RWPE2 (cell line): ENCODE measurements around the gene NUTM2A.
"Not testable (repeated sequence)": the region's sequence is repeated elsewhere in the genome, so short reads cannot be mapped to it uniquely, and the experiment has no call there.

Experiments used
- ATAC-seq: fragments of 200-7000 bp; cut with Tn5 transposase; 3 replicates; pipeline ENCODE4 v1.9.1; 2021; ENCODE audit warnings: low read depth
- DNase-seq: peaks from one replicate; pipeline ENCODE4 v3.0.0-alpha.2; 2020; ENCODE audit warnings: low spot score
- H3K27ac ChIP-seq: fragments of 450-650 bp; 2 replicates; pipeline ENCODE4 v1.5.1; 2017; ENCODE audit warnings: mild to moderate bottlenecking; ENCODE audit not compliant: poor library complexity, severe bottlenecking
- H3K27me3 ChIP-seq: fragments of 250-450 bp; sonication (Bioruptor Pico); 2 replicates; pipeline ENCODE4 v1.5.1; 2021; ENCODE audit warnings: mild to moderate bottlenecking, moderate library complexity; ENCODE audit not compliant: insufficient read depth, poor library complexity, severe bottlenecking
- H3K36me3 ChIP-seq: fragments of 250-450 bp; sonication (Bioruptor Pico); 2 replicates; pipeline ENCODE4 v1.5.1; 2020; ENCODE audit warnings: low read depth, mild to moderate bottlenecking, moderate library complexity
- H3K4me1 ChIP-seq: fragments of 250-450 bp; sonication (Bioruptor Pico); 2 replicates; pipeline ENCODE4 v1.5.1; 2021; ENCODE audit warnings: mild to moderate bottlenecking, moderate library complexity; ENCODE audit not compliant: insufficient read depth, poor library complexity, severe bottlenecking
- H3K4me3 ChIP-seq: fragments of 250-450 bp; sonication (Bioruptor Pico); 2 replicates; pipeline ENCODE4 v1.5.1; 2021; ENCODE audit warnings: mild to moderate bottlenecking, moderate library complexity; ENCODE audit not compliant: severe bottlenecking
- H3K9me3 ChIP-seq: fragments of 250-450 bp; sonication (Bioruptor Pico); 2 replicates; pipeline ENCODE4 v1.5.1; 2021; ENCODE audit warnings: mild to moderate bottlenecking, moderate library complexity; ENCODE audit not compliant: severe bottlenecking

NUTM2A gene

DNA sequence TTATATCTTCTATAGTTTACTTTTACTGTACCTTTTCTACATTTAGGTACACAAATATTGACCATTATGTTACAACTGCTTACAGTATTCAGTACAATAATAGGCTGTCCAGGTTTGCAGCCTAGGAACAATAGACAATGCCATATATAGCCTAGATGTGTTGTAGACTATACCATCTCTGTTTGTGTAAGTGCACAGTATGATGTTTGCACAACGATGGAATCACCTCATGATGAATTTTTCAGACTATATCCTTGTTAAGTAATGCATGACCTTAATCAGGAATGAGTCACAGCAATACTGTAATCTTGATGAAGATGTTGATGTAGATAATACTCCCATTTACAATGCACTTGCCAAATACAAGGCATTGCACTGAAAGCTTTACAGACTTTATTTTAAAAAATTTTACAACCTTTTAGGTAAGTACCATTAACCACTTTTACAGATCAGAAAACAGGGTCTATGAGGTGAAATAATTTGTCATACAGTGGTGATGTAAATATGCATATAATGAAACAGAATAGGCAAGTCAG is 23.6 kb downstream of the NUTM2A start:
- not testable (repeated sequence) for H3K36me3 ChIP-seq, H3K4me3 ChIP-seq, H3K27ac ChIP-seq, H3K9me3 ChIP-seq, DNase-seq, H3K4me1 ChIP-seq, H3K27me3 ChIP-seq
- ATAC-seq, result peak; percentile 99

DNA sequence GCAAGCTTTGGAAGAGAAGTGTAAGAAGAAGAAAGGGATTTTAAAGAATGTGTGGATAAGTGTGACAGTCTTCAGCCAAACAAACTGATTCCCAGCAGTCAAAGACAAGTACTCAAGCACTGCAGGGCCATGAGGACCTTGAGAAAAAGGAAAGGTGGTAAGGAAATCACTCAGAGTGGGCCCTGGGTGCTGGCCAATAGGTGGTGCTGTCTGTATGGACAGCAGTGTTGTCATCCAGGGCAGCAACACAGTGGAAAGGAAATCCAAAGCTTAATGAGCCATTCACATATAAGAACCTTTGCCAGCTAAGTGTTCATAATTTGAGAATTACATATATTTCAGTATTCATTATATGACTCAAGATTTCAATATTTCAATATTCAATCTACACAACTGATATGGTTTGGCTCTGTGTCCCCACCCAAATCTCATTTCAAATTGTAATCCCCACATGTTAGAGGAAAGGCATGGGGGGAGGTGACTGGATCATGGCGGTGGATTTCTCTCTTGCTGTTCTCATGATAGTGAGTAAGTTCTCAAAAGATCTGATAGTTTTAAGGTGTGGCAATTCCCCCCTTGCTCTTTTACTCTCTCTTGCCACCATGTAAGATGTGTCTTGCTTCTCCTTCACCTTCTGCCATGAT is 55.6 kb downstream of the NUTM2A start:
- DNase-seq, H3K27ac ChIP-seq, H3K27me3 ChIP-seq, H3K9me3 ChIP-seq, H3K36me3 ChIP-seq, H3K4me1 ChIP-seq, H3K4me3 ChIP-seq: not testable (repeated sequence)
- peak; percentile 79 for ATAC-seq
